Thyroid gland (tissue), 4 donors: ENCODE results near the gene CFI. TPM values are rescaled to one million over a fixed set of nuclear protein-coding genes. Genes with fewer than 3 reads are reported as not detected.

Experiments used
- DNase-seq, 2 donors: peaks; one replicate each; pipeline ENCODE4 v3.0.0-alpha.2; 2019
- H3K27ac ChIP-seq, 3 donors: fragments of 200-600 bp; sonication (generic); 1 replicate in 2 of 3; 2 replicates in 1 of 3; pipeline ENCODE4 v1.5.1; 2016 to 2019; ENCODE audit warnings: mild to moderate bottlenecking in 1 of 3, moderate library complexity in 1 of 3
- H3K27me3 ChIP-seq: fragments of 200-600 bp; sonication (generic); one replicate; pipeline ENCODE4 v1.5.1; 2019
- H3K36me3 ChIP-seq, 2 donors: fragments of 200-600 bp; sonication (generic); one replicate each; pipeline ENCODE4 v1.5.1; 2016 to 2019
- H3K4me1 ChIP-seq, 2 donors: fragments of 200-600 bp; sonication (generic); one replicate each; pipeline ENCODE4 v1.5.1; 2017 to 2019
- H3K4me3 ChIP-seq, 3 donors: fragments of 200-600 bp; sonication (generic); replicated peaks in 1 of 3; 1 replicate in 2 of 3; 2 replicates in 1 of 3; pipeline ENCODE4 v1.5.1; 2016; ENCODE audit warnings: mild to moderate bottlenecking in 1 of 3
- H3K9me3 ChIP-seq: fragments of 200-600 bp; sonication (generic); one replicate; pipeline ENCODE4 v1.5.1; 2017
- POLR2A ChIP-seq, 2 donors: fragments of 450-650 bp; IDR thresholded peaks; one replicate each; pipeline ENCODE4 v1.6.1; 2017; ENCODE audit warnings: antibody characterized with exemption in 2 of 2, mild to moderate bottlenecking in 2 of 2, moderate library complexity in 1 of 2
- WGBS, 2 donors: methylation state at CpG; one replicate each; pipeline ENCODE4 v1.1.5; 2017; 5-methylcytosine and 5-hydroxymethylcytosine counted together
- intact Hi-C: fragments of 100-400 bp; cut with DNase I; formaldehyde crosslinking; loops from one replicate; pipeline ENCODE4 v1.15.1; 2023
- total RNA-seq, 4 donors: library from RNA; depleted of rRNA; stranded (reverse); fragments of >200 nt; gene quantifications; one replicate each; pipeline ENCODE4 v1.2.3, GENCODE V29; 2016
- TF ChIP-seq, protein P1 (sequence below), 6 experiments: fragments of 200-600 bp in 3 of 6; fragments of 450-650 bp in 3 of 6; sonication (generic) in 3 of 6; IDR thresholded peaks; one replicate each; pipeline ENCODE4 v1.5.1; 2016 to 2019; ENCODE audit warnings: antibody characterized with exemption in 6 of 6, mild to moderate bottlenecking in 2 of 6, inconsistent platforms in 1 of 6, moderate library complexity in 1 of 6

The CFI gene
- total RNA-seq, 4 donors from 2014 or later, result 21.2 to 58.5 (median 28.3) TPM

DNA sequence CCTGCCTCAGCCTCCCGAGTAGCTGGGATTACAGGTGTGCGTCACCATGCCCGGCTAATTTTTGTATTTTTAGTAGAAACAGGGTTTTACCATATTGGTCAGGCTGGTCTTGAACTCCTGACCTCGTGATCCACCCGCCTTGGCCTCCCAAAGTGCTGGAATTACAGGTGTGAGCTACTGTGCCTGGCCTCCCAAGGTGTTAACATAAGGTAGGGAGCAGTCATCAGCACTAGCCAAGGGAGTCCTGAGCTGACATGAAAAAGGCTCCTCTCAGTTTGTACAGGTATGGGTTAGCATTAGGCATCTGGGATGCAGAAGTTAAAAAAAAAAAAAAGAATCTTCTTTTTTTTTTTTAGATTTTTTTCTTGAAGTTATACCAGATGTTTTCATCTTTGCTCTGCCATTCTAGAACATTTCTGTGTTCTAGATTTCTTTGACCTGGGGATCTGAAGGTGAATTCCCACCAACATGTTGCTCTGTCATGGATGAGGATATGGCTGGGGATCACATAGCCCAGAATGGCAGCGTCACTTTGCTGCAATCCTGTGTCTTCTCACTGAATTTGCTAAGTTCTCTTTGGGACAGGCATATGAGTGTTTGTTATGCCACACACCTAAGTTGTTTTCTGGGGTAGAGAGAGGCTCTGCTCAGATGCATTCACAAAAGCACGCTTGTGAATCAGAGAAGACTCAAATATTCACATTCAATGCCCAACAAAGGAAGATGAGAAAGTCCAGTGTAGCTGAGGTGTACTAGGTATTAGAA is 47.5 kb downstream of the CFI start:
- WGBS, 2 donors, result 83 to 84% methylated on average over 7 of the region's 7 CpGs
- Histone ChIP-seq H3K9me3 (no peaks in the 10 kb centered on the region), H3K27ac (no peak overlapping the region), H3K4me1 (no peaks in the 10 kb centered on the region), H3K27me3 (no peaks in the 10 kb centered on the region), H3K4me3 (no peak overlapping the region), H3K36me3 (no peaks in the 10 kb centered on the region)
- DNase-seq, result no peak
- TF ChIP-seq, protein P1, sequence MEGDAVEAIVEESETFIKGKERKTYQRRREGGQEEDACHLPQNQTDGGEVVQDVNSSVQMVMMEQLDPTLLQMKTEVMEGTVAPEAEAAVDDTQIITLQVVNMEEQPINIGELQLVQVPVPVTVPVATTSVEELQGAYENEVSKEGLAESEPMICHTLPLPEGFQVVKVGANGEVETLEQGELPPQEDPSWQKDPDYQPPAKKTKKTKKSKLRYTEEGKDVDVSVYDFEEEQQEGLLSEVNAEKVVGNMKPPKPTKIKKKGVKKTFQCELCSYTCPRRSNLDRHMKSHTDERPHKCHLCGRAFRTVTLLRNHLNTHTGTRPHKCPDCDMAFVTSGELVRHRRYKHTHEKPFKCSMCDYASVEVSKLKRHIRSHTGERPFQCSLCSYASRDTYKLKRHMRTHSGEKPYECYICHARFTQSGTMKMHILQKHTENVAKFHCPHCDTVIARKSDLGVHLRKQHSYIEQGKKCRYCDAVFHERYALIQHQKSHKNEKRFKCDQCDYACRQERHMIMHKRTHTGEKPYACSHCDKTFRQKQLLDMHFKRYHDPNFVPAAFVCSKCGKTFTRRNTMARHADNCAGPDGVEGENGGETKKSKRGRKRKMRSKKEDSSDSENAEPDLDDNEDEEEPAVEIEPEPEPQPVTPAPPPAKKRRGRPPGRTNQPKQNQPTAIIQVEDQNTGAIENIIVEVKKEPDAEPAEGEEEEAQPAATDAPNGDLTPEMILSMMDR (IDR thresholded peaks at IDR 0.05), result no peak
- TF ChIP-seq POLR2A (IDR thresholded peaks at IDR 0.05), result no peak
- intact Hi-C loops, result no loop called here

DNA sequence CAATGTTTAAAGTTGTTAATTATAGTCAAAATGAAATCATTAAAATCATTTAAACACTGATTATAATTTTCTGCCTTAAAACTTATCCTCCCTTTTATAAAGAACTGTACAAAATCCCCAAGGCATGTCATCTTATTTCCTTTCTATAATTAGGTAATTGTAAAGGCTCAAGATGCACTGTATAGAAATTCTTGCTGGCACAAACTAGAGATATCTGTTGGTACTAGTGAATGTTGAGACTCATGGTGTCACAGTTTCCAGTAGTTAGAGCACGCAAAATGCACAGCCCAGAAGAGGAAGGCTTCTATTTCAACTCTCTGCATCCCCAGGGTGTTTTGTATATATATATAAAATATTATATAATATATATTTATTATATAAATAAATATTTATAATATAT is 49.3 kb downstream of the CFI start:
- intact Hi-C loops, result no loop called here
- Histone ChIP-seq H3K9me3 (no peaks in the 10 kb centered on the region), H3K27ac (no peak overlapping the region), H3K4me1 (no peaks in the 10 kb centered on the region), H3K36me3 (no peaks in the 10 kb centered on the region), H3K27me3 (no peaks in the 10 kb centered on the region), H3K4me3 (no peak overlapping the region)
- 0% methylated on average over 1 of the region's 1 CpG for WGBS, 2 donors
- no peak for DNase-seq
- no peak for TF ChIP-seq POLR2A (IDR thresholded peaks at IDR 0.05)
- TF ChIP-seq, protein P1 (IDR thresholded peaks at IDR 0.05), result no peak

DNA sequence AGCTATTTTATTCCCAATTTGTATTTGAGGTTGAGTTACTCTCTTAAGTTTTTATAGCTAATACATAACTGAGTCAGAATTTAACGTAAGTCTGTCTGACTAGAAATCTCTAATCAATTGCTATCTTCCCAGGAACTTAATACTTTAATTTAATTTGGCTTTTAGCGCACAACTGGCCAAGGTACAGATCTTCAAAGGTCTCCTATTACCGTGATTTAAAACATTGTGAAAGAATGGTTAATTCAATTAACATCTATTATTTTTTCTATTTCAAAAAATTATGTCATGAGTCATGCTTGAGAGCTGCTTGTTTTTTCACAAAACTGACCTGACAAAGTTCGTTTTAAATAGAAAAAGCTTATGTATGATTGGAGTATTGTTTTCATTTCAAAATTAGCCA is 49.9 kb downstream of the CFI start:
- Histone ChIP-seq H3K36me3 (no peaks in the 10 kb centered on the region), H3K27ac (no peak overlapping the region), H3K27me3 (no peaks in the 10 kb centered on the region), H3K9me3 (no peaks in the 10 kb centered on the region), H3K4me3 (no peak overlapping the region), H3K4me1 (no peaks in the 10 kb centered on the region)
- intact Hi-C loops, result no loop called here
- DNase-seq, result no peak
- TF ChIP-seq, protein P1 (IDR thresholded peaks at IDR 0.05), result no peak
- TF ChIP-seq POLR2A (IDR thresholded peaks at IDR 0.05), result no peak
- WGBS, 2 donors, result 93% methylated on average over 4 of the region's 4 CpGs

DNA sequence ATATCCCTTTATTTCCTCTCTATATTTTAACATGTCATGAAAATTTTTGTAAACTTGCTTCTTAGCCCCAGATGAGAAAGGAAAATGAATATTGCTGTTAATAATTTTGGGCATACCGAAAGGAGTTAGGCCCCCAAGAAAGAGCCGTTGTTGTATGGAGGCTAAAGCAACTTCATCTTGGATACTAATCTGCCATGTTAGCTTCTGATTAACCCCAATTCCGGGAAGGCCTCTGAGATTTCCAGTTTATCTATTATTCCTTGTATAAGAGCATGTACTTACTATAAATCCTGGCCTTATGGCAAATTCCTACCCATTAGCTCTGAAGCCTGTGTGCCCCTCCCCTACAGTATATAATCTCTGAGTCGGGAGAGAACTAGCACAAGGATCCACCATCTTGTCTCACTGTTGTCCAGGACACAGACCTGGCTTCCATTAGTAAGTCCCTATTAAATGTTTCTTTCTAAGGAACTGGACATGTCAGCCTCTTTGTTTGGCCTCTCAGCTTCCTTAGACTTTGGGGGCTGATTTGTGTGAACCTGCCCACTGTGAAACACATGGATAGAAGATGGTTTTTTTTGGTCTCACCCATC is 51.1 kb downstream of the CFI start:
- TF ChIP-seq, protein P1 (IDR thresholded peaks at IDR 0.05), result no peak
- TF ChIP-seq POLR2A (IDR thresholded peaks at IDR 0.05), result no peak
- intact Hi-C loops, result no loop called here
- Histone ChIP-seq H3K4me3 (no peak overlapping the region), H3K27me3 (no peaks in the 10 kb centered on the region), H3K27ac (no peak overlapping the region), H3K36me3 (no peaks in the 10 kb centered on the region), H3K4me1 (no peaks in the 10 kb centered on the region), H3K9me3 (no peaks in the 10 kb centered on the region)
- 92 to 93% methylated on average over 4 of the region's 4 CpGs for WGBS, 2 donors
- no peak for DNase-seq

DNA sequence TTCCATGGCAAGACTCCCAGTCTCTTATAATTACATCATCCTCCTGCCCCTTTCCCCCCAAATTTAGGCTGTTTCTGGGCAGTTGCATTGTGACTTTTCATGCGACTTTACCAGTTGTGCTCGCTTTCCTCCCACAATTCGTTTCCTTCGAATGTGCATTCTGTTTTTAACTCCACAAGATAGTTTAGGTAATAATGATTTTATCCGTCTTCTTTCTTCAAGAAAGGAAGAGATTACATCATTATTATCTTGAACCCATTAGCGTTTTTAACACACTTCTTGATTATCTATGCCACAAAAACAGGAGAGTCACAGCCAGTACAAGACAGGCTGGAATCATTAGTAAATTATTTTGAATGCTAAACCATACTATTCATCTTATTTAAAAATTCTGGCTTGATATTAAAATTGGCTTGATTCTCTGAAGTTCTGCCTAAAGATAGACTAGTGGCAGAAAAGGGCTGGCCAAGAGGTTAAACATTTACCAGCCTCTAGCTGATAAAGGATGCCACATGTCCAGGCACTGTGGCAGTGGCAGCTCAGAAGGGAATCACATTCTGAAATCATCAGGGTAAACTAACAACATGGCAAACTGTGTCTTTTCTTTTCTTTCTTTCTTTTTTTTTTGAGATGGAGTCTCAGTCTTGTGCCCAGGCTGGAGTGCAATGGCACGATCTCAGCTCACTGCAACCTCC is 52.3 kb downstream of the CFI start:
- WGBS, 2 donors, result 81 to 82% methylated on average over 7 of the region's 7 CpGs
- H3K27me3 ChIP-seq, result no peaks in the 10 kb centered on the region
- TF ChIP-seq POLR2A (IDR thresholded peaks at IDR 0.05), result no peak
- TF ChIP-seq, protein P1 (IDR thresholded peaks at IDR 0.05), result no peak

More for the DNA sequence above, 52.3 kb downstream of the CFI start:
- intact Hi-C loops, result no loop called here
- H3K9me3 ChIP-seq, result no peaks in the 10 kb centered on the region
- no peaks in the 10 kb centered on the region for H3K36me3 ChIP-seq
- H3K27ac ChIP-seq, result no peak overlapping the region
- H3K4me3 ChIP-seq, result no peak overlapping the region
- no peak for DNase-seq
- no peaks in the 10 kb centered on the region for H3K4me1 ChIP-seq
